Adrenal gland (tissue), 5 donors: ENCODE data around the gene ANK3.

ENCODE experiments used
- POLR2A ChIP-seq, 2 donors: fragments of 450-650 bp; IDR thresholded peaks; one replicate each; pipeline ENCODE4 v1.6.1; 2017; ENCODE audit warnings: antibody characterized with exemption in 2 of 2, mild to moderate bottlenecking in 2 of 2, moderate library complexity in 1 of 2
- TF ChIP-seq, protein P1 (sequence below), 6 experiments: fragments of 450-650 bp in 4 of 6; fragments of 200-600 bp in 2 of 6; sonication (generic) in 1 of 6; IDR thresholded peaks; 1 replicate in 5 of 6; 2 replicates in 1 of 6; pipeline versions ENCODE4 v1.5.1 to v1.8.0; 2016 to 2021; ENCODE audit warnings: antibody characterized with exemption in 6 of 6, mild to moderate bottlenecking in 2 of 6, moderate library complexity in 1 of 6
- donor health status: DM: no; HTN: no; CAD: no.

DNA sequence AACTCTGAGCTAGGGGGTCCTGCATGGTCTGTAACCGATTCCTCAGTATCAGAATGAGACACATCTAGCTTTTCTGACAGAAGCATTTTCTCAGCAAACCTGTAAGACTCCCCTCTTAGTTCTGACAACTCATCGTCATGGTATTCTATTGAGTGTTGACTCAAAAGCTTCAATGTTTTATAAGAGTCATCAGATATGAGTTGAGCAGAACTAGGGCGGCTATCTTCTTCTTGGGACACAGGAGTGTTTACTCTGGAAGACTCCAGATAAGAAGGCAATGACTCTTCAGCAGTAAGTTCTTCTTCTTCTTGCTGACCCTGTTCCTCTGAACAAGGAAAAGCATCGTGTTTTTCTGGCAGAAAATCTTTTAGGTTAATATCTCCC, 316.3 kb downstream of the ANK3 start:
- TF ChIP-seq POLR2A (IDR thresholded peaks at IDR 0.05), result no peak
- TF ChIP-seq, protein P1, sequence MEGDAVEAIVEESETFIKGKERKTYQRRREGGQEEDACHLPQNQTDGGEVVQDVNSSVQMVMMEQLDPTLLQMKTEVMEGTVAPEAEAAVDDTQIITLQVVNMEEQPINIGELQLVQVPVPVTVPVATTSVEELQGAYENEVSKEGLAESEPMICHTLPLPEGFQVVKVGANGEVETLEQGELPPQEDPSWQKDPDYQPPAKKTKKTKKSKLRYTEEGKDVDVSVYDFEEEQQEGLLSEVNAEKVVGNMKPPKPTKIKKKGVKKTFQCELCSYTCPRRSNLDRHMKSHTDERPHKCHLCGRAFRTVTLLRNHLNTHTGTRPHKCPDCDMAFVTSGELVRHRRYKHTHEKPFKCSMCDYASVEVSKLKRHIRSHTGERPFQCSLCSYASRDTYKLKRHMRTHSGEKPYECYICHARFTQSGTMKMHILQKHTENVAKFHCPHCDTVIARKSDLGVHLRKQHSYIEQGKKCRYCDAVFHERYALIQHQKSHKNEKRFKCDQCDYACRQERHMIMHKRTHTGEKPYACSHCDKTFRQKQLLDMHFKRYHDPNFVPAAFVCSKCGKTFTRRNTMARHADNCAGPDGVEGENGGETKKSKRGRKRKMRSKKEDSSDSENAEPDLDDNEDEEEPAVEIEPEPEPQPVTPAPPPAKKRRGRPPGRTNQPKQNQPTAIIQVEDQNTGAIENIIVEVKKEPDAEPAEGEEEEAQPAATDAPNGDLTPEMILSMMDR (IDR thresholded peaks at IDR 0.05), result no peak
